PC-3 (cell line): ENCODE measurements around the gene EIF5AL1. TPM values are rescaled to one million over a fixed set of nuclear protein-coding genes. Genes with fewer than 3 reads are reported as not detected.
A peak's percentile ranks its signal among the peaks of the same experiment; 100 is the strongest.

Experiments
- ATAC-seq: fragments of 200-7000 bp; cut with Tn5 transposase; 2 replicates; pipeline ENCODE4 v1.9.1; 2020; ENCODE audit warnings: mild to moderate bottlenecking, moderate library complexity
- BruUV-seq: library from RNA; stranded (reverse); fragments of 400-500 nt; replicated peaks from 2 replicates; lab custom pipeline; 2021; lab: Mats Ljungman, UMichigan
- CTCF ChIA-PET: fragments of 300-600 bp; sonication (Branson Sonifier 250); formaldehyde crosslinking; loops from one replicate; lab custom pipeline; 2022; ENCODE audit warnings: antibody characterized with exemption; lab: Charles Lee
- POLR2A ChIA-PET: fragments of 300-600 bp; sonication (Branson Sonifier 250); formaldehyde crosslinking; loops from one replicate; lab custom pipeline; 2022; ENCODE audit warnings: antibody characterized with exemption; ENCODE audit not compliant: unreplicated experiment; lab: Charles Lee
- DNase-seq: peaks from one replicate; pipeline ENCODE4 v3.0.0-alpha.2; 2015
- H2AFZ ChIP-seq: fragments of 300-600 bp; sonication (generic); 2 replicates; pipeline ENCODE4 v1.6.0; 2016; ENCODE audit warnings: antibody characterized with exemption, low read length
- H3F3A ChIP-seq: fragments of 300-600 bp; sonication (generic); one replicate; pipeline ENCODE4 v1.6.0; 2017; ENCODE audit warnings: antibody characterized with exemption, low read length, control low read depth, mild to moderate bottlenecking; ENCODE audit not compliant: unreplicated experiment
- H3K27ac ChIP-seq: fragments of 300-600 bp; sonication (generic); 2 replicates; pipeline ENCODE4 v1.5.1; 2016; ENCODE audit warnings: mild to moderate bottlenecking, low read length
- H3K27me3 ChIP-seq: fragments of 300-600 bp; sonication (generic); 2 replicates; pipeline ENCODE4 v1.6.1; 2016; ENCODE audit warnings: low read length, mixed read lengths
- H3K36me3 ChIP-seq: fragments of 300-600 bp; sonication (generic); 2 replicates; pipeline ENCODE4 v1.6.1; 2016; ENCODE audit warnings: low read depth, mixed run types, low read length, mixed read lengths
- H3K4me1 ChIP-seq: fragments of 300-600 bp; sonication (generic); 2 replicates; pipeline ENCODE4 v1.5.1; 2016; ENCODE audit warnings: low read length; ENCODE audit not compliant: insufficient read depth
- H3K4me2 ChIP-seq: fragments of 300-600 bp; sonication (generic); 2 replicates; pipeline ENCODE4 v1.6.0; 2016; ENCODE audit warnings: low read length
- H3K4me3 ChIP-seq: fragments of 300-600 bp; sonication (generic); 2 replicates; pipeline ENCODE4 v1.5.1; 2016; ENCODE audit warnings: mild to moderate bottlenecking, low read length, mixed read lengths
- H3K79me2 ChIP-seq: fragments of 300-600 bp; sonication (generic); 2 replicates; pipeline ENCODE4 v1.6.1; 2017; ENCODE audit warnings: low read length, mixed read lengths
- H3K9ac ChIP-seq: fragments of 300-600 bp; sonication (generic); 2 replicates; pipeline ENCODE4 v1.6.0; 2016; ENCODE audit warnings: mild to moderate bottlenecking, low read length
- H3K9me2 ChIP-seq: fragments of 300-600 bp; sonication (generic); replicated peaks from 2 replicates; pipeline ENCODE4 v1.6.1; 2016; ENCODE audit warnings: mixed run types, low read length, mixed read lengths
- H3K9me3 ChIP-seq: fragments of 300-600 bp; sonication (generic); 2 replicates; pipeline ENCODE4 v1.6.1; 2016; ENCODE audit warnings: low read length, mixed read lengths
- H4K20me1 ChIP-seq: fragments of 300-600 bp; sonication (generic); 2 replicates; pipeline ENCODE4 v1.6.1; 2016; ENCODE audit warnings: low read length, mixed read lengths
- EZH2 ChIP-seq: fragments of 300-600 bp; sonication (generic); IDR thresholded peaks from one replicate; pipeline ENCODE4 v1.6.1; 2017; ENCODE audit warnings: antibody characterized with exemption, mild to moderate bottlenecking, low read length; ENCODE audit not compliant: unreplicated experiment
- EZH2phosphoT487 ChIP-seq: fragments of 300-600 bp; sonication (generic); IDR thresholded peaks from 2 replicates; pipeline ENCODE4 v1.6.1; 2018; ENCODE audit warnings: mild to moderate bottlenecking, antibody characterized with exemption, low read length, borderline replicate concordance
- intact Hi-C: fragments of 100-400 bp; cut with micrococcal nuclease; formaldehyde crosslinking; loops from 2 replicates; pipeline ENCODE4 v1.9.0; 2023
- total RNA-seq: library from RNA; depleted of rRNA; stranded (reverse); fragments of >200 nt; gene quantifications from 2 replicates; pipeline ENCODE4 v1.2.3, GENCODE V29; 2014
- TF ChIP-seq, protein P1 (sequence below): fragments of 300-600 bp; sonication (generic); conservative IDR thresholded peaks from 2 replicates; pipeline ENCODE4 v1.5.1; 2017; ENCODE audit warnings: antibody characterized with exemption, low read depth, mild to moderate bottlenecking, low read length

EIF5AL1 gene
- total RNA-seq, 1 experiment from 2014 or later, result 0.51 TPM

DNA sequence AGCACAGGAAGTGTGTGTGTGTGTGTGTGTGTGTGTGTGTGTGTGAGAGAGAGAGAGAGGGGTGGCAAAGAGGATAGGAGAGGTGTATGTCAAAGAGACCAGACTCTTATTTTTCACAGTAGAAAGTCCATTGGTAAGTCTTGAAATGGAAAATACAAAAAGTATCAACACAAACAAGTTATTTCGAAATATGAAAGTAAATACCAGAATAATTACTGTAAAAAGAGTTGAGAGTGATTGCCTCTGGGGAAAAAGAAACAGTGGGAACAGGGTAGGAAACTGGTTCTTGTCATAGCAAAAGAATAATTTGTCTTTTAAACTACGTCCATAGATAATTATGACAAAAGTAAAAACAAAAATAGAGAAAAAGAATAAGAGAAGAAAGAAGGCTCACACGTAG, 29.0 kb upstream of the EIF5AL1 start:
- Histone ChIP-seq H3K79me2 (no peaks in the 10 kb centered on the region), H3K9me2 (no peaks in the 10 kb centered on the region), H3K4me1 (peaks cover 8% of the 10 kb centered on the region), H2AFZ (0 out of 2 replicates have a peak overlapping the region, but pooled peaks have one; percentile 0), H3K27ac (no peak overlapping the region), H3K27me3 (no peaks in the 10 kb centered on the region), H3K9ac (no peak overlapping the region), H4K20me1 (no peaks in the 10 kb centered on the region), H3K36me3 (no peaks in the 10 kb centered on the region), H3K9me3 (no peaks in the 10 kb centered on the region), H3K4me2 (no peak overlapping the region), H3F3A (no peaks in the 10 kb centered on the region), H3K4me3 (no peak overlapping the region)
- ATAC-seq (no peak), DNase-seq (no peak)
- ChIA-PET POLR2A (interaction anchor here (0.6 to 0.7 kb wide), 2 partner anchors 104 to 155 kb away, joined by 3 to 4 read pairs; no protein-coding TSS in a partner anchor), CTCF (interaction anchor here (0.9 to 1.1 kb wide), 2 partner anchors 16 to 109 kb away, joined by 3 to 4 read pairs; no protein-coding TSS in a partner anchor)
- no TSS peak for BruUV-seq
- intact Hi-C loops, result no loop called here
- TF ChIP-seq, protein P1, sequence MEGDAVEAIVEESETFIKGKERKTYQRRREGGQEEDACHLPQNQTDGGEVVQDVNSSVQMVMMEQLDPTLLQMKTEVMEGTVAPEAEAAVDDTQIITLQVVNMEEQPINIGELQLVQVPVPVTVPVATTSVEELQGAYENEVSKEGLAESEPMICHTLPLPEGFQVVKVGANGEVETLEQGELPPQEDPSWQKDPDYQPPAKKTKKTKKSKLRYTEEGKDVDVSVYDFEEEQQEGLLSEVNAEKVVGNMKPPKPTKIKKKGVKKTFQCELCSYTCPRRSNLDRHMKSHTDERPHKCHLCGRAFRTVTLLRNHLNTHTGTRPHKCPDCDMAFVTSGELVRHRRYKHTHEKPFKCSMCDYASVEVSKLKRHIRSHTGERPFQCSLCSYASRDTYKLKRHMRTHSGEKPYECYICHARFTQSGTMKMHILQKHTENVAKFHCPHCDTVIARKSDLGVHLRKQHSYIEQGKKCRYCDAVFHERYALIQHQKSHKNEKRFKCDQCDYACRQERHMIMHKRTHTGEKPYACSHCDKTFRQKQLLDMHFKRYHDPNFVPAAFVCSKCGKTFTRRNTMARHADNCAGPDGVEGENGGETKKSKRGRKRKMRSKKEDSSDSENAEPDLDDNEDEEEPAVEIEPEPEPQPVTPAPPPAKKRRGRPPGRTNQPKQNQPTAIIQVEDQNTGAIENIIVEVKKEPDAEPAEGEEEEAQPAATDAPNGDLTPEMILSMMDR, result no peak
- TF ChIP-seq EZH2phosphoT487 (no peak), EZH2 (no peak)

DNA sequence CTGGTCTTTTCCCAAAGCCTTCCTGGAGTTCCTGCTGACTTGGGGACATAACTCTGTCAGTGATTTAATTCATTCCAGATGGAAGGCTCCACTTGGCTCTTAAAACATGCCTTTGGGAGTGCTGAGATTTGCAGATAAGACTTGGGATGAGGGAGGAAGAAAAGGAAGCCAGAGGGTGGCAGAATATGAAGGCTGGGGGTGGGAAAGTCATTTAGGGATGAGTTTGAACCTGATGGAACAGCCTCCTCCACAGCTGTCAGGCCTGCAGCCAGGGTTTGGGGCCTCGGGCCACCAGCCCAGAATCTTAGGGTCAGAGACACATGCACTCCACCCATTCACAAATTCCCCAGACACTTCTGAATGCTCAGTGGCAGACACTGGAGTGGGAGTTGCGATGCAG, 28.4 kb upstream of the EIF5AL1 start:
- ATAC-seq, result no peak
- BruUV-seq, result no TSS peak
- no peaks in the 10 kb centered on the region for H3K36me3 ChIP-seq
- H3K9me3 ChIP-seq, result no peaks in the 10 kb centered on the region
- H3K27me3 ChIP-seq, result no peaks in the 10 kb centered on the region
- peaks cover 15% of the 10 kb centered on the region for H3K4me1 ChIP-seq
- no peak overlapping the region for H3K9ac ChIP-seq
- intact Hi-C loops, result no loop called here
- POLR2A ChIA-PET, result interaction anchor here (0.7 kb wide), 1 partner anchor 28 kb away, joined by 3 read pairs; no protein-coding TSS in a partner anchor
- TF ChIP-seq EZH2, result no peak
- no peak for TF ChIP-seq EZH2phosphoT487
- TF ChIP-seq, protein P1, result no peak
- no peak overlapping the region for H3K4me2 ChIP-seq
- no peak overlapping the region for H3K4me3 ChIP-seq
- peak overlapping the region; percentile 0; the same call in 1 of the 2 replicates for H2AFZ ChIP-seq
- H3K27ac ChIP-seq, result no peak overlapping the region
- H3K79me2 ChIP-seq, result no peaks in the 10 kb centered on the region
- no peaks in the 10 kb centered on the region for H3K9me2 ChIP-seq
- no peak for DNase-seq
- H4K20me1 ChIP-seq, result no peaks in the 10 kb centered on the region
- CTCF ChIA-PET, result no interaction called here
- H3F3A ChIP-seq, result no peaks in the 10 kb centered on the region

DNA sequence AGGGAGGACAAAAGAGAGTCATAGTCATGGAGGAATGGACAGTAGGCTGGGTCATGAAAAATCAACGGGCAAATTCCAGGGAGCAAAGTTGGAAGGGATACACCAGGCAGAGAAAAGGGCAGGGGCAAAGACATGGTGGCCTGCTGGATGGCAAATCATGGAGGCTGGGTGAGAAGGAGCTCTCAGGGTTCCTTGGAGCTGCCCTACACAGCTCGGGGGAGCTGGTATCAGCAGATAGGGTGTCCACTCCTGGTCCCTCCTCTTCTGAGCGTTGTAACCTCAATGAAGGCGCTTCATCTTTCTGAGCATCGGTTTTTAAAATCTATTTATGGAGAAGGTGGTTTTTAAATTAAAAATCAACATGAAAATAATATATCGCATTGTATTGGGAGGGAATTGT, 27.9 kb upstream of the EIF5AL1 start:
- Histone ChIP-seq H3K9ac (no peak overlapping the region), H3K27ac (no peak overlapping the region), H3K36me3 (no peaks in the 10 kb centered on the region), H3K4me1 (peaks cover 17% of the 10 kb centered on the region), H3K4me2 (no peak overlapping the region), H3K9me2 (no peaks in the 10 kb centered on the region), H2AFZ (no peak overlapping the region), H3K79me2 (no peaks in the 10 kb centered on the region), H3K4me3 (no peak overlapping the region), H4K20me1 (no peaks in the 10 kb centered on the region), H3K27me3 (no peaks in the 10 kb centered on the region), H3F3A (no peaks in the 10 kb centered on the region), H3K9me3 (no peaks in the 10 kb centered on the region)
- ChIA-PET CTCF (interaction anchor here (0.9 kb wide), 1 partner anchor 110 kb away, joined by 3 read pairs; no protein-coding TSS in a partner anchor), POLR2A (no interaction called here)
- BruUV-seq, result no TSS peak
- ATAC-seq, result no peak
- no peak for DNase-seq
- no peak for TF ChIP-seq EZH2phosphoT487
- TF ChIP-seq, protein P1, result no peak
- intact Hi-C loops, result no loop called here
